ENCODE data around the gene HECTD1. TPM values are rescaled to one million over a fixed set of nuclear protein-coding genes. Genes with fewer than 3 reads are reported as not detected.
"Not testable (repeated sequence)": the region's sequence is repeated elsewhere in the genome, so short reads cannot be mapped to it uniquely, and the experiment has no call there.

Gene HECTD1
- total RNA-seq, 1 donor from 2014 or later, result 163 TPM

DNA sequence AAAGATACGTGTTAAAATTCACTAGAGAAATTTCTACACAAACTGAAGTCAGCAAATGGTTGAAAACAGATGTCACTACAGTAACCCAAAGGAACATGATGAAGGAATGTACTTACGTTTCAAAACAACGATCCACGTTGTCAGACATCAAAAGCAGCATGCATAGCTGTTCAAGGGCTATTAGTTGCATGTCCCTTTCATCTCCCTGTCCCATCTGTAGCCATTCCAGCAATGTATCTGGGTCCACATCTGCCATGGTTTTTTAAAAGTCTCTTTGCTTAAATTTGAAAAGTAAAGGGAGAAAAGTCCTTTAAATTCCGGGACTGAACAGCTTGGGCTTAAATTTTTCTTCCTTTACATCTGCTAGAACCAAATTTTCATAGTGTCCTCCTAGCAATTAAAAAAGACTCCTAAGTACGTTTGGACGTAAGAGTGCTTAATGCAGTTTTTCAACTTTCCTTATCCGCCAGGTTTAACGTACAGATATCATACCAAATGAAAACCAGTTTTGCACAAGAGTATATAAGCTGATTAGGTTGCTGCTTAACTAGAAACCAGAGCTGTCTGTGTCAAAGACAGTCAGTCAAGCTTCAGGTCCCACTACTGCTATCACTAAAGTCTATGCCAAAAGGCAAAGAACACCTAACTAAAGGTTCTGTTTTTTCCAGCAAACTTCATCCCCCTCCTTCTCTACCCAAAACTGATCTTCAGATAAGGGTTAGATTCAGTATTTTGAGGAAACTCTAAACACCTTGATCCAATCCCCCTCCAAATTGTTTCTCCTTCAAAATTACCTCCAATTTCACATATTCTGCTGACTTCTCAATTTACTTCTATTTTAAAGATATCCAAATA is 1.7 kb downstream of the HECTD1 start:
- Mint-ChIP-seq H3K36me3 (ENCODE audit: insufficient read depth) (peaks cover 25% of the 10 kb centered on the region), H3K27ac (peak overlapping the region; percentile 95), H3K27me3 (no peaks in the 10 kb centered on the region), H3K4me3 (ENCODE audit: low read depth) (peak overlapping the region; percentile 86), H3K4me1 (ENCODE audit: low read depth) (peaks cover 22% of the 10 kb centered on the region), H3K9me3 (ENCODE audit: low read depth) (no peaks in the 10 kb centered on the region)
- TF ChIP-seq, protein P1, sequence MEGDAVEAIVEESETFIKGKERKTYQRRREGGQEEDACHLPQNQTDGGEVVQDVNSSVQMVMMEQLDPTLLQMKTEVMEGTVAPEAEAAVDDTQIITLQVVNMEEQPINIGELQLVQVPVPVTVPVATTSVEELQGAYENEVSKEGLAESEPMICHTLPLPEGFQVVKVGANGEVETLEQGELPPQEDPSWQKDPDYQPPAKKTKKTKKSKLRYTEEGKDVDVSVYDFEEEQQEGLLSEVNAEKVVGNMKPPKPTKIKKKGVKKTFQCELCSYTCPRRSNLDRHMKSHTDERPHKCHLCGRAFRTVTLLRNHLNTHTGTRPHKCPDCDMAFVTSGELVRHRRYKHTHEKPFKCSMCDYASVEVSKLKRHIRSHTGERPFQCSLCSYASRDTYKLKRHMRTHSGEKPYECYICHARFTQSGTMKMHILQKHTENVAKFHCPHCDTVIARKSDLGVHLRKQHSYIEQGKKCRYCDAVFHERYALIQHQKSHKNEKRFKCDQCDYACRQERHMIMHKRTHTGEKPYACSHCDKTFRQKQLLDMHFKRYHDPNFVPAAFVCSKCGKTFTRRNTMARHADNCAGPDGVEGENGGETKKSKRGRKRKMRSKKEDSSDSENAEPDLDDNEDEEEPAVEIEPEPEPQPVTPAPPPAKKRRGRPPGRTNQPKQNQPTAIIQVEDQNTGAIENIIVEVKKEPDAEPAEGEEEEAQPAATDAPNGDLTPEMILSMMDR (IDR thresholded peaks at IDR 0.05; ENCODE audit: unreplicated experiment), result no peak
- DNase-seq (ENCODE audit: low spot score, unreplicated experiment), result no peak

DNA sequence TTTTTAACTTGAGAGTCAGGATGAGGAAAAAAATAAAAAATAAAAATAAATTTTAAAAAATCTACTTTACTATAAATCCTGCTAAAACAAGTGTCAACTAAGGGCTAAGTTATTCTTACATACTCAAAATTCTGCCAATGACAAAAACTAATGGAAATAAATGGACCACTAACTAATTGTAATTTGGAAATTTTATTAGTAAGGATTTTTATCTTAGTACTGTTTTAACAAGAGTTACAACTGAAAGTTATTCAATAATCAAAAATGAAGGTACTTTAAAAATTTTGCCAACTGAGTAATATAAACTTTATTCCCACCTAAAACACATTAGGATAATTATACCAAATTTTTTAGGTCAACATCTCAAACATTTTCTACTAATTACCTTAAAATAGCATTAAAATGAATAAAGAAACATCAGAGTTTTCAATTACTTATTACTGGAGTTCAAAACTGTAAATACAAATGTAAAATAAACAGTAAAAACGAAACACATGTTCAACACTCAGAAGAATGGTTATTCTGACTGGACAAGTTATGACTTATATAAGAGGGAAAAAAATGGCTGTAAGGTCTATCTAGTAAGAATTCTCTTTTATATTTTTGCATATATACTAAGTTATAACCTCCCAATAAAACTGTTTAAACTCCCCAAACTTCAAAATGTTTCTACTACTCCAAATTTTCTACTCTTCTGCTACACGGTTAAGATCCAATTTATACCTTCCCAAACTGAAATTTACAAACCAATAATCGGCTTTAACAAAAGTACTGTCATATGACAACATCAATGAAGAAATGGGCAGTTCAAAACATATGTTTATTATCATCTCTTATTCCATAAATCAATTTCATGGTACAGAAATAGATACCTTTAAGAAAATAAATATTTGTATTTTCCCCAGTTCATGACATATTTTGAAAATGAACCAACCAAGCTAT is 2.7 kb downstream of the HECTD1 start:
- H3K4me3 Mint-ChIP-seq (ENCODE audit: low read depth), result peak overlapping the region; percentile 86
- H3K27me3 Mint-ChIP-seq, result no peaks in the 10 kb centered on the region
- H3K4me1 Mint-ChIP-seq (ENCODE audit: low read depth), result peaks cover 25% of the 10 kb centered on the region
- no peak for DNase-seq (ENCODE audit: low spot score, unreplicated experiment)
- peaks cover under 1% of the 10 kb centered on the region for H3K9me3 Mint-ChIP-seq (ENCODE audit: low read depth)
- H3K27ac Mint-ChIP-seq, result no peak overlapping the region
- TF ChIP-seq, protein P1 (IDR thresholded peaks at IDR 0.05; ENCODE audit: unreplicated experiment), result no peak
- H3K36me3 Mint-ChIP-seq (ENCODE audit: insufficient read depth), result peaks cover 31% of the 10 kb centered on the region

DNA sequence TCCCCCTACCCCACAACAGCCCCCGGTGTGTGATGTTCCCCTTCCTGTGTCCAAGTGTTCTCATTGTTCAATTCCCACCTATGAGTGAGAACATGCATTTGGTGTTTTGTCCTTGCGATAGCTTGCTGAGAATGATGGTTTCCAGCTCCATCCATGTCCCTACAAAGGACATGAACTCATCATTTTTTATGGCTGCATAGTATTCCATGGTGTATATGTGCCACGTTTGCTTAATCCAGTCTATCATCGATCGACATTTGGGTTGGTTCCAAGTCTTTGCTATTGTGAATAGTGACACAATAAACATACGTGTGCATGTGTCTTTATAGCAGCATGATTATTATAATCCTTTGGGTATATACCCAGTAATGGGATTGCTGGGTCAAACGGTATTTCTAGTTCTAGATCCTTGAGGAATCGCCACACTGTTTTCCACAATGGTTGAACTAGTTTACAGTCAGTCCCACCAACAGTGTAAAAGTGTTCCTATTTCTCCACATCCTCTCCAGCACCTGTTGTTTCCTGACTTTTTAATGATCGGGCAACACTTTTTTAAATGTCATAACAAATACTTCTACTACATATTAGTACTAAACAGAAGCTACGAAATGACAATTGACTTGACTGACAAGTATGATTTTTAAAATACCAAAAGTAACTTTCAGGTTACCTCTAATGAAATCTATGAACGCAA is 3.5 kb downstream of the HECTD1 start:
- Mint-ChIP-seq H3K36me3 (ENCODE audit: insufficient read depth) (peaks cover 34% of the 10 kb centered on the region), H3K4me1 (ENCODE audit: low read depth) (peaks cover 22% of the 10 kb centered on the region), H3K27ac (peak overlapping the region; percentile 24)
- H3K4me3 Mint-ChIP-seq (ENCODE audit: low read depth); H3K9me3 Mint-ChIP-seq (ENCODE audit: low read depth); H3K27me3 Mint-ChIP-seq; DNase-seq (ENCODE audit: low spot score, unreplicated experiment): not testable (repeated sequence)

DNA sequence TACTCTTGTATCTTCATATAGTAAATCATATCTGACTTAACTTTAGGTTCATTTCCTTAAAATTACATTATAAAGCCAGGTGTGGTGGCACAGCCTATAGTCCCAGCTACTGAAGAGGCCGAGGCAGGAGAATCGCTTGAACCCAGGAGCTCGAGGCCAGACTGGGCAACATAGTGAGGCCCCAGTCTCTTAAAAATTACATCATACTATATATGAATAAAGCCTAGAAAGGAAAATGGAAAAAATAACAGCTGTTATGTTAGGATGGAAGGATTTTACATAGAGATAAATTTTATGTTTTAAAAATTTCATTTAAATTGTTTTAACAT is 4.2 kb downstream of the HECTD1 start:
- TF ChIP-seq, protein P1 (IDR thresholded peaks at IDR 0.05; ENCODE audit: unreplicated experiment), result no peak
- Mint-ChIP-seq H3K4me3 (ENCODE audit: low read depth) (no peak overlapping the region), H3K36me3 (ENCODE audit: insufficient read depth) (peaks cover 34% of the 10 kb centered on the region)

DNA sequence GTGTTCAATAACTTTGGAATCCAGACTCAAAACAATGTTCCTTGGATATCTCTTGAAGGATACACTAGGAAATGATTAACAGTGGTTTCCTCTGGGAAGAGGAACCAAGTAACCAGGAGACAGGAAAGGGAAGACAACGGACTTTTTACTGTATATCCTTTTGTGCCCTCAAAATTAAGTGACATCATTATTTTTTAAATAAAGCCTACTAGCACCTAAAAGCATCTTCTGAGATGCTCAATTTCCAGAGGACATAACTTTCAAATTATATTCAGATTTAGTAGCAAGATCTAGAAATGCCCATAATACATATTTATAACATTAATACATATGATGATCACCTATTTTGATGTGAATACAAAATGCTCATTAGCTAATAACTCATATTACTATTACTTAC is 6.5 kb downstream of the HECTD1 start:
- peaks cover 3% of the 10 kb centered on the region for H3K9me3 Mint-ChIP-seq (ENCODE audit: low read depth)
- H3K27ac Mint-ChIP-seq, result peak overlapping the region; percentile 35
- DNase-seq (ENCODE audit: low spot score, unreplicated experiment), result no peak
- H3K27me3 Mint-ChIP-seq, result no peaks in the 10 kb centered on the region
- TF ChIP-seq, protein P1 (IDR thresholded peaks at IDR 0.05; ENCODE audit: unreplicated experiment), result no peak
- peaks cover 42% of the 10 kb centered on the region for H3K36me3 Mint-ChIP-seq (ENCODE audit: insufficient read depth)
- H3K4me1 Mint-ChIP-seq (ENCODE audit: low read depth), result peaks cover 21% of the 10 kb centered on the region
- no peak overlapping the region for H3K4me3 Mint-ChIP-seq (ENCODE audit: low read depth)

More for the DNA sequence above, 4.2 kb downstream of the HECTD1 start:
- Mint-ChIP-seq H3K27ac (no peak overlapping the region), H3K9me3 (ENCODE audit: low read depth) (peaks cover 3% of the 10 kb centered on the region), H3K27me3 (no peaks in the 10 kb centered on the region), H3K4me1 (ENCODE audit: low read depth) (peaks cover 18% of the 10 kb centered on the region)
- no peak for DNase-seq (ENCODE audit: low spot score, unreplicated experiment)
